Glomerular endothelial cell (primary cell): ENCODE data around the gene FAM13C. TPM values are rescaled to one million over a fixed set of nuclear protein-coding genes. Genes with fewer than 3 reads are reported as not detected.

Source experiments
- DNase-seq: peaks from one replicate; pipeline ENCODE4 v3.0.0-alpha.2; 2011; ENCODE audit warnings: low read depth, low spot score; ENCODE audit errors: extremely low read depth
- total RNA-seq: library from RNA; depleted of rRNA; stranded (reverse); fragments of >200 nt; gene quantifications from 2 replicates; pipeline ENCODE4 v1.2.3, GENCODE V29; 2015

FAM13C gene
- total RNA-seq, 1 donor from 2014 or later: 6.5 TPM

DNA sequence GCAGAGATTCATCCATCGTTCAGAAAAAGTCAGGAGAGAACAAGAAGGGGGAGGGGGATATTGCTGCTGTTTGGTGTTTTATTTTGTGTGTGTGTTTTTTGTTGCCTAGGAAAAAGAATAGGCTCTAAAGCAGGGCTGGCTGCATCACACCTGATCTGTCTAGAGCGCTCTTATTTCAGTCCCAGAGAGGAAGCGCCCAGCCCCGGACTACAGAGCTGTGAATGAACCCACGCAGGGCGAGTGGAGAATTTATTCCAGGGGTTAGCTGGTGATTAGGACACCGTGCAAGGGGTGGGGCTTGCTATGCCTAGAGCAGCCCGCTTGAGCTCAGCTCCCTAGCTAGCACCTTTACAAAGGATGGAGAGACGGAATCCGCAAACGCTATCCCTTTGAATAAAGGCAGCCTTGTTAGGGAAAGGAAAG is 621 bp upstream of the FAM13C start:
- no peak for DNase-seq

- DNase-seq: no peak
Measured at GRCh38 chr10:59361663-59362143, 646 bp downstream of the FAM13C start.

DNA sequence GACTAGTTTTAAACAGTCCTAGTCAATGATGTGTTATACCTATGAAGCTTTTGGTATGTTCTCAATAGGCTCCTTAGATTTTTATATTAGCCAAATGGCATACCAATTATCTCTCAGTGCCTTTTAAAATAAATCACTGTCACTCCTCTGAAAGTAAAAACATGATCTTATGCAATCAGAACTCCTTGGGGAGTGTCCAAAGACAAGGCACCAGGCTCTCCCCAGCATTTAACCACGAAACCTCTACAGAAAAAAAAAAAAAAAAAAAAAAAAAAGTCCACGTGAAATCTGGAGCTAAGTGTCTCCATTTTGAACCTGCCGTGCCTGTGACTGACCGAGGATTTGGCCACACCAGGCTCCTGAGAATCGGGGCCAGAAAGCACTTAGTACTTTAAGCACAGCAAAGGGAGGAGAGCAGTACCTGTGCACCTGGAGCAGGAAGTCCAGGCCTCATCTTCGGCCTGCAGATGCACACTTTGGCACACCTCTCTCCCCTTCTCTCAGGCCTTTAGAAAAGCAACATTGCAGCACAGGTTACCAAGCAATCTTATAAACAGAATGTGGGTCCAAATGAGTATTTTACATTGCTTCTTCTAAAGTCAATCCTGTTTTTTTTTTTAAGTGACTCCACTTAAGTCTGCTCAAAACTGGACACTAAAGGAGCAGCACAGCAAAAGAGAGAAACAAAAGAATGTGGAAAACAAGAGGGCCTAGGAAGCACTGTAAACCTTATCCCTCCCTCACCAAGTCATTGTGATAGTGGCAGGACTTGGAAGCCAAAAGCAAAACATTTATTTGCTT is 1.5 kb downstream of the FAM13C start:
- DNase-seq: no peak

DNA sequence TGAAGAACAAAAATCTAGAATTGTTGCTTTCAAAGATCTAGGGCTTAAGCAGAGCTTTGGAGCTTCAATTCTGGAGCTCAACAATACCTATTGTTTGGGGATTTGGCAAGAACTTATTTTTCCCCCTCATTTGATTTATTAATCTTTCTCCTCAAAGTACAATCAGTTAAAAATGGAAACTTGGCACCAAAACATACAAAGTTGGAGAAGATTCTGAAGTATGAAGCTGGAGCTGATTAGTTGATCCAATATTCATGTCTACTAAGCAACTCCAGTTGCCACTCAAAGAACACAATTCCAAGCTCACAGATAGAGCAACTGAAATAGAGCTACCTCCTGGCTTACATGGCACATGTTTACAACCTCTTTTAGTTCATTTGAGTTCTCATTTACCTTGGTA is 3.8 kb downstream of the FAM13C start:
- DNase-seq: no peak

DNA sequence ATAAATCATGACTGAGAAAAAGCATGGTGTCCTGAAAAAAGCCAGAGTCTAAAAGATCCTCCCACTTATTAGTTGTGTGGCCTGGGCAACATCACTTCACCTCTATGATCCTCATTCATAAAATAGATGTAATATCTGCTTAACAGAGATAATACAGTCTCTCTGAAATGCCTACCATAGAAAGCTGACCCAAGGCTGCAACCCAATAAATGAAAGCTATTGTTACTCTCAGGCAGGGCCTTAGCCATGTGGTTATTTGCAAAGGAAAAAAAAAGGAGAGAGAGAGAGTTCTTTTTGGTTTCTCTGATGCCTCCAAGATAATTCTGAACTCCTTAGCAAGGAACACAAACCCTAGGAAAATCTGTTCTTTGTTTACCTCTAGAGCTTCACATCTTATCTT is 7.9 kb downstream of the FAM13C start:
- no peak for DNase-seq

- no peak for DNase-seq
Measured at GRCh38 chr10:59350558-59350957, 11.8 kb downstream of the FAM13C start.

DNA sequence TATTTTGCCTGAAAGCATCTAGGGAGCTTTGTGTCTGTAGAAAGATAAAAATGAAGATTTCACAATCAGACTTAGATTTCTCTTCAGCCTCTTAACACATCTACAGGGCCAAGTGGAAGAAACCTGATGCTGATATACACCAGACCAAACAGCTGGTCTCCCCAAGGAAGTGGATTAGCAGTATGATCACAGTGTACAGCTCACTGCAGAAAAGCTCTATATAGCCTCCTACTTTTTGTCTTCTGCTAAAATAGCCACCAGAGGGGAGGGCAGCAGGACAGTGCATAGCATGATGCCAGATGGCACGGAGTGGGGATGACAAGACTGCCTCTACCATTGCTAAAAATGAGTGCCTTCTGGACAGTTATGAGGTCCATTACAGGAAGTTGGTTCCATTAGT is 16.0 kb downstream of the FAM13C start:
- DNase-seq: no peak

DNA sequence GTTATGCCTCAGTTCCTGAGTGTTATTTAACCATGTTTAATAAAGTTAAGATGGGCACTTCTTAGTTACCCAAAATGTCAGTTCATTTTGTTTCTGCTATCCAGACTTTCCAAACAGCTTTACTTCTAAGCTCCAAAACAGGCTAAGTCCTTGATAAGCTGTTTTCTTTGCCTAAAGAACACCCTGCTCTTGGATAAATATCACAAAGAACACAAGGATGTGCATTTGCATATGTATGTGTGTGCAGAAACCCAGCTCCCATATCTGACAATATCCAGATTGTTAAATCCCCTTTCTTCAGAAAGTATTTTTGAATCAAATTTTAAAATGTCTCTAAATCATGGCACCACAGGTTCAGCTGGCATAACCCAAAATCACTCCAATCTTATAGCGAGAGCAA is 19.6 kb downstream of the FAM13C start:
- DNase-seq: no peak

DNA sequence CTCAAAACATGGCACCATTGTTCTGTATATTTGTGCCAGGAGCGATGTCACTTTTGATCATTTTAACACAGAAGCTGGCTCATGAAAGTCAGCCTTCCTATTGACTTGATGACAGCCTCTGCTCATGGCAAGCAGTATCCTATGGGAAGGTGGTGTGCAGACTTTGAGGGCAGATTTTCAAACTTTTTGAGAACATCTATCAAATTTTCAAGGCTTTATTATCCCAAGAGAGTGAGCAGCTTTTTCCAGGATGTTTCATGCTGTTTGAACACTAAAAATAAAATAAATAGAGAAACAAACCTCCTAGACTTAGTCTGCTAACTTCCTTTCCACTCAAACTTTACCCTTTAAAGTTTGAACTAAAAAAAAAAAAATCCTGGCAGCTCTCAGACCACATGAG is 20.3 kb downstream of the FAM13C start:
- DNase-seq: no peak

GRCh38 chr10:59340285-59340684 is 22.1 kb downstream of the FAM13C start:
- DNase-seq: no peak

- no peak for DNase-seq
Measured at GRCh38 chr10:59339351-59339750, 23.0 kb downstream of the FAM13C start.

DNA sequence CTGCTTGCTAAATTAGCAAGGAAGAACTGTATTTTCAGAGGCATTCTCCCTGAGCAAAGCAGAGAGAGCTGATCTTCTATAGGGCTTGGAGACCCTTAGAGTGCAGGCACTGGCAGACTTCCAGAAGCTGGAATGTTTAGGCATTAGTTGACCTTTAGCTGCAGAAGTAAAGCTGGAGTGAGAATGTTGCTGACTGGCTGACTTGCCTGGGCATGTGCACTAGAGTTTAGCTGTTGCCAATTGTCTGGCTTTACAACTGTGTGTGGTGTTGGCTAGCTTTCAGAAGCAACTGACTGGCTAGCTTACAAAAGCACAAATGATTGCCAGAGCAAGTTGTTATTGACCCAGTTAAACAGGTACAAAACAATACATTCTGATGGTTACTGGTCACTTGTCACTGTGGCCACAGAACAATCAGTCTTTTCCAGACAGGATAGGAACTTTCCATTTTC is 25.1 kb downstream of the FAM13C start:
- no peak for DNase-seq

- no peak for DNase-seq
Measured at GRCh38 chr10:59336632-59337031, 25.7 kb downstream of the FAM13C start.

- no peak for DNase-seq
Measured at GRCh38 chr10:59335497-59335896, 26.9 kb downstream of the FAM13C start.

- DNase-seq: no peak
Measured at GRCh38 chr10:59333701-59334100, 28.6 kb downstream of the FAM13C start.

- DNase-seq: no peak
Measured at GRCh38 chr10:59332581-59332980, 29.8 kb downstream of the FAM13C start.

GRCh38 chr10:59331661-59332060 is 30.7 kb downstream of the FAM13C start:
- DNase-seq: no peak

DNA sequence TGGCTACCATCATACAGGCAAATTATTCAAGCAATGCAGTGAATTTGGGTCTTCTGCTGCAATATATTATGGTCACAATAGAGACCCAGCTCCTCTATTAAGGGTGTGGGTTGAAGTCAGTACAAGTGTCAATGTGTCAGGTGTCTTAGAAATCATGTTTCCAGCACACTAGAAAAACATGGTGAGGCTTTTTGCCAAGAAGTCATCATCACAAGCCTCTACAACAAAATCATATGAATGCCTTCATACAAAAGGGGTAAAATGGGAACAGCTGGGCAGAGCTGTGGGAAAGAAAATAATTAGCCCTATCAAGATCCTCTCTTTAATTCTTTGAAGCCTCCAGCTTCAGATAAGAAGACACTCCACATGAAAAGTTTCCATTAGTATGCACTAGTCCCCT is 37.2 kb downstream of the FAM13C start:
- DNase-seq: no peak

DNA sequence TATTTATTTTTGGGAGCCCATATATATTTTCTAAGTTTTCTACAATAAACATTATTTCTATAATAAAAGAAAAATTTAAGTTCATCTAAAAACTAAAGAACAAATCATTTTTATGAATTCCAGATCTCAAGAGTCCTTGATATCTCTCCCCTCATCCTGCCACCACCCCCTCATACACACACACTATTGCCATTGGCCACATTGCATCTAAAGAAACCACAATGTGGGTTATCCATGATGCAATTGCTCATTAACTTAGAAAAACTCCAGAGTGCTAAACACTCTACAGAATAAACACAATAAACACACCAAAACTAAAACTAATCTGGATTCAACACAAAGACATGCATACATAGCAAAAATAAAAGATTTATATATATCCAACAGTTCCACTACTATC is 37.8 kb downstream of the FAM13C start:
- DNase-seq: no peak

GRCh38 chr10:59323831-59324401 is 38.4 kb downstream of the FAM13C start:
- DNase-seq: no peak

- DNase-seq: no peak
Measured at GRCh38 chr10:59323036-59323459, 39.3 kb downstream of the FAM13C start.

GRCh38 chr10:59322131-59322530 is 40.2 kb downstream of the FAM13C start:
- no peak for DNase-seq
